Measurements from ENCODE around the gene F10. TPM values are rescaled to one million over a fixed set of nuclear protein-coding genes. Genes with fewer than 3 reads are reported as not detected.

Gene F10
- total and polyA plus RNA-seq, 9 of the 15 experiments (the other 6 are each of a cell fraction or from before 2014, with no cell fraction given), result 0.04 to 0.09 (median 0.07) TPM; not detected in 5

DNA sequence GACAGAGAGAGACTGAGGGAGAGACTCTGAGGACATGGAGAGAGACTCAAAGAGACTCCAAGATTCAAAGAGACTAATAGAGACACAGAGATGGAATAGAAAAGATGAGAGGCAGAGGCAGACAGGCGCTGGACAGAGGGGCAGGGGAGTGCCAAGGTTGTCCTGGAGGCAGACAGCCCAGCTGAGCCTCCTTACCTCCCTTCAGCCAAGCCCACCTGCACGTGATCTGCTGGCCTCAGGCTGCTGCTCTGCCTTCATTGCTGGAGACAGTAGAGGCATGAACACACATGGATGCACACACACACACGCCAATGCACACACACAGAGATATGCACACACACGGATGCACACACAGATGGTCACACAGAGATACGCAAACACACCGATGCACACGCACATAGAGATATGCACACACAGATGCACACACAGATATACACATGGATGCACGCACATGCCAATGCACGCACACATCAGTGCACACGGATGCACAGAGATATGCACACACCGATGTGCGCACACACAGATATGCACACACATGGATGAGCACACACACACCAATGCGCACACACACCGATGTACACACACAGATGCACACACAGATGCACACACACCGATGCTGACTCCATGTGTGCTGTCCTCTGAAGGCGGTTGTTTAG lies 3.3 kb upstream of the F10 start:
- Histone ChIP-seq H3K4me2 (ENCODE audit: insufficient read depth, low read length) (no peak overlapping the region), H3K9ac (ENCODE audit: insufficient read depth in 1 of 2, low read depth in 2 of 2, low read length in 2 of 2) (no peak overlapping the region), H3K4me3 (no peak overlapping the region), H3K9me1 (ENCODE audit: control insufficient read depth, insufficient read depth, low read length) (no peaks in the 10 kb centered on the region), H3K27ac (ENCODE audit: extremely low read depth, low read depth, low read length) (no peak overlapping the region; the same call in 2 of the 3 replicates), H3K9me3 (replicated peaks; ENCODE audit: control insufficient read depth, insufficient read depth, low read depth, low read length) (no peaks in the 10 kb centered on the region), H2AFZ (ENCODE audit: low read depth, low read length) (no peak overlapping the region), H3K79me2 (ENCODE audit: control insufficient read depth, insufficient read depth, low read length) (no peaks in the 10 kb centered on the region), H4K20me1 (replicated peaks; ENCODE audit: control insufficient read depth, insufficient read depth, low read length) (no peaks in the 10 kb centered on the region), H3K36me3 (ENCODE audit: control insufficient read depth, insufficient read depth, low read length) (no peaks in the 10 kb centered on the region), H3K4me1 (replicated peaks in 1 of 2; ENCODE audit: control insufficient read depth in 2 of 2, insufficient read depth in 2 of 2, low read length in 2 of 2) (peaks cover 0 to 16% of the 10 kb centered on the region in 2 experiments; a peak in 2 of 5 replicates), H3K27me3 (ENCODE audit: control insufficient read depth in 2 of 2, insufficient read depth in 2 of 2, low read length in 2 of 2) (peaks cover 0 to 83% of the 10 kb centered on the region in 2 experiments; a peak in 4 of 5 replicates)
- in situ Hi-C loops (cut with MboI) (no loop called here), intact Hi-C loops (cut with micrococcal nuclease) (no loop called here)
- peak in 1 of 2 experiments; percentile 83; a peak in 2 of 4 replicates for TF ChIP-seq KDM1A (IDR thresholded peaks at IDR 0.05)
- TF ChIP-seq PCBP1 (IDR thresholded peaks at IDR 0.05; ENCODE audit: low read depth, low read length, poor library complexity, severe bottlenecking), result no peak
- DNase-seq (ENCODE audit: extremely low read depth in 1 of 4, low spot score in 3 of 4) (no peak), ATAC-seq (no peak), FAIRE-seq (no peak)
- CTCF ChIA-PET (ENCODE audit: low intra/inter-chr PET ratio), result no interaction called here
- POLR2A ChIA-PET, result no interaction called here
- 11% methylated on average over 14 of the region's 16 CpGs for WGBS (ENCODE audit: insufficient coverage, low coverage, missing lambda C conversion rate)
- BruUV-seq (replicated peaks), result no TSS peak

DNA sequence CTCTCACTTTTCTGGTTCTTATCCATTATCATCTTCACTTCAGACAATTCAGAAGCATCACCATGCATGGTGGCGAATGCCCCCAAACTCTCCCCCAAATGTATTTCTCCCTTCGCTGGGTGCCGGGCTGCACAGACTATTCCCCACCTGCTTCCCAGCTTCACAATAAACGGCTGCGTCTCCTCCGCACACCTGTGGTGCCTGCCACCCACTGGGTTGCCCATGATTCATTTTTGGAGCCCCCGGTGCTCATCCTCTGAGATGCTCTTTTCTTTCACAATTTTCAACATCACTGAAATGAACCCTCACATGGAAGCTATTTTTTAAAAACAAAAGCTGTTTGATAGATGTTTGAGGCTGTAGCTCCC lies 2.8 kb upstream of the F10 start:
- peaks cover 0 to 16% of the 10 kb centered on the region in 2 experiments; a peak in 2 of 5 replicates for H3K4me1 ChIP-seq (replicated peaks in 1 of 2; ENCODE audit: control insufficient read depth in 2 of 2, insufficient read depth in 2 of 2, low read length in 2 of 2)
- intact Hi-C loops (cut with micrococcal nuclease) (no loop called here), in situ Hi-C loops (cut with MboI) (no loop called here)
- H2AFZ ChIP-seq (ENCODE audit: low read depth, low read length), result no peak overlapping the region
- no peak overlapping the region for H3K27ac ChIP-seq (ENCODE audit: extremely low read depth, low read depth, low read length)
- TF ChIP-seq, protein P1, sequence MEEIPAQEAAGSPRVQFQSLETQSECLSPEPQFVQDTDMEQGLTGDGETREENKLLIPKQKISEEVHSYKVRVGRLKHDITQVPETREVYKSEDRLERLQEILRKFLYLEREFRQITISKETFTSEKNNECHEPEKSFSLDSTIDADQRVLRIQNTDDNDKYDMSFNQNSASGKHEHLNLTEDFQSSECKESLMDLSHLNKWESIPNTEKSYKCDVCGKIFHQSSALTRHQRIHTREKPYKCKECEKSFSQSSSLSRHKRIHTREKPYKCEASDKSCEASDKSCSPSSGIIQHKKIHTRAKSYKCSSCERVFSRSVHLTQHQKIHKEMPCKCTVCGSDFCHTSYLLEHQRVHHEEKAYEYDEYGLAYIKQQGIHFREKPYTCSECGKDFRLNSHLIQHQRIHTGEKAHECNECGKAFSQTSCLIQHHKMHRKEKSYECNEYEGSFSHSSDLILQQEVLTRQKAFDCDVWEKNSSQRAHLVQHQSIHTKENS (CRISPR knock-in tag; IDR thresholded peaks at IDR 0.05), result no peak
- TF ChIP-seq ZNF444 (CRISPR knock-in tag; IDR thresholded peaks at IDR 0.05), result no peak
- no peak for TF ChIP-seq ZNF212 (CRISPR knock-in tag; IDR thresholded peaks at IDR 0.05)
- no peak for TF ChIP-seq ARID1B (IDR thresholded peaks at IDR 0.05)
- TF ChIP-seq CBFA2T2 (conservative IDR thresholded peaks at IDR 0.05), result no peak
- TF ChIP-seq ZNF133 (CRISPR knock-in tag; IDR thresholded peaks at IDR 0.05), result no peak
- TF ChIP-seq RAD21 (CRISPR knock-in tag; conservative IDR thresholded peaks at IDR 0.05 in 1 of 2, IDR thresholded peaks at IDR 0.05 in 1 of 2), result no peak
- no peak for TF ChIP-seq RBM14 (IDR thresholded peaks at IDR 0.05; ENCODE audit: borderline replicate concordance, insufficient read depth, low read depth, low read length)
- ATAC-seq (no peak), FAIRE-seq (no peak), DNase-seq (ENCODE audit: extremely low read depth in 1 of 4, low spot score in 3 of 4) (no peak)
- H3K4me2 ChIP-seq (ENCODE audit: insufficient read depth, low read length), result no peak overlapping the region
- H3K9me1 ChIP-seq (ENCODE audit: control insufficient read depth, insufficient read depth, low read length), result no peaks in the 10 kb centered on the region
- H3K9ac ChIP-seq (ENCODE audit: insufficient read depth in 1 of 2, low read depth in 2 of 2, low read length in 2 of 2), result no peak overlapping the region
- ChIA-PET POLR2A (no interaction called here), CTCF (ENCODE audit: low intra/inter-chr PET ratio) (no interaction called here)
- H3K79me2 ChIP-seq (ENCODE audit: control insufficient read depth, insufficient read depth, low read length), result no peaks in the 10 kb centered on the region
- peaks cover 0 to 83% of the 10 kb centered on the region in 2 experiments; a peak in 4 of 5 replicates for H3K27me3 ChIP-seq (ENCODE audit: control insufficient read depth in 2 of 2, insufficient read depth in 2 of 2, low read length in 2 of 2)
- WGBS (ENCODE audit: insufficient coverage, low coverage, missing lambda C conversion rate), result 13% methylated on average over 7 of the region's 7 CpGs
- no TSS peak for BruUV-seq (replicated peaks)
- no peaks in the 10 kb centered on the region for H3K9me3 ChIP-seq (replicated peaks; ENCODE audit: control insufficient read depth, insufficient read depth, low read depth, low read length)
- H4K20me1 ChIP-seq (replicated peaks; ENCODE audit: control insufficient read depth, insufficient read depth, low read length), result no peaks in the 10 kb centered on the region
- H3K4me3 ChIP-seq, result no peak overlapping the region
- H3K36me3 ChIP-seq (ENCODE audit: control insufficient read depth, insufficient read depth, low read length), result no peaks in the 10 kb centered on the region

Measured in K562 (cell line).